Kidney glomerular epithelial cell (primary cell): ENCODE data around the gene OR52D1.

Experiments
- DNase-seq: peaks from one replicate; lab custom pipeline; 2025; lab: John Stamatoyannopoulos, UW

The OR52D1 gene

GRCh38 chr11:5514841-5515240, 26.4 kb downstream of the OR52D1 start:
- DNase-seq = no peak

- DNase-seq = no peak
Measured at GRCh38 chr11:5516599-5516998, 28.1 kb downstream of the OR52D1 start, which contains the start of gene UBQLNL. Gene UBQLNL, minus strand, starts transcription at chr11:5516699. Its CDS starts 258 bp downstream, at chr11:5516441.

GRCh38 chr11:5521540-5521939, 33.1 kb downstream of the OR52D1 start:
- no peak for DNase-seq

- DNase-seq = no peak
Measured at GRCh38 chr11:5522308-5522707, 33.8 kb downstream of the OR52D1 start.

GRCh38 chr11:5524756-5525155, 36.3 kb downstream of the OR52D1 start:
- DNase-seq = no peak

GRCh38 chr11:5527716-5528115, 39.2 kb downstream of the OR52D1 start:
- DNase-seq = no peak

GRCh38 chr11:5528495-5528894, 40.0 kb downstream of the OR52D1 start:
- no peak for DNase-seq

GRCh38 chr11:5531053-5531831, 42.8 kb downstream of the OR52D1 start:
- DNase-seq = no peak

GRCh38 chr11:5534046-5534445, 45.6 kb downstream of the OR52D1 start:
- no peak for DNase-seq

GRCh38 chr11:5536482-5536881, 48.0 kb downstream of the OR52D1 start:
- no peak for DNase-seq
